ENCODE data around the gene PTGER2. TPM values are rescaled to one million over a fixed set of nuclear protein-coding genes. Genes with fewer than 3 reads are reported as not detected.

PTGER2 gene
- total and polyA plus RNA-seq, 2 of the 8 experiments (the other 6 are each of a cell fraction or from before 2014, with no cell fraction given) = 1.2 TPM

DNA sequence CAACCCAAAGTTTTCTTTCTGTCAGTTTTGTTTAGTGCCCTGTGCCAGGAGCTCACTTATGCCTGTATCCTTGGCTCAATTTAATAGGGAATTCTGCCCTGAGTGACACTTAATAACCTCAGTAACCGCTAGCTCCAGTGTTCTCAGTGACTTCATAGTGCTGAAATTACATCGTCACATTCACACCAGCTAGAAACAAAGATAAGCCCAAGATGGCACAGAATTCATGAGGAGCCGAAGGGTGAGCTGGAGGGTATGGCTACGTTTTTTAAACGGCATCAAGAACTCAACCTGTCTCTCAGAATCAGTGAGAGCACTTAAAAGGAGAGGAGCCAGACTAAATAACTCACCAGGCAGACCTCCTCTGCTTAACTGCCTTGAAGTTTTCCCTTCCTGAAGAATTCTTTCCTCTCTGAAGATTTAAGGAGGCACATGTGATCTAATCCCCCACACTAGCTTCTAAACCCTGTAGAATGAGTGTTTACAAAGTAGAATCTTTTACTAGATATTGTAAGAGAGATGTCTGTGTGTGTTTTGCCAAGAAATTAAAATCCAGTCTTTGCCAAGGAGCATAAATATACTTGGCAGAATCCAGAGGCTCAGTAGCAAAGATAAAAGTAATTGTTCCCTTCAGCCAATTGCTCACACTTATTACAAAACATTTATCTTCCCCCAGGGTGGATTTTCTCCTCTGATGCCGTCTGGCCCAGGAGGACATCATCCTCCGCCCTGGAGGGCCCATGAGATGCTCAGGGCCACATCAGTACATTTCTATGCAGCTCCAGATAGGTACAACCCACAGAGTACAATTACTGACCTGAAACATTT lies 37.3 kb downstream of the PTGER2 start:
- ChIA-PET CTCF (ENCODE audit: partially characterized antibody) (interaction anchor here (1.2 kb wide), 1 partner anchor 45 kb away, joined by 3 read pairs; no protein-coding TSS in a partner anchor), POLR2A (ENCODE audit: partially characterized antibody) (interaction anchor here (1.0 kb wide), 1 partner anchor 48 kb away, joined by 3 read pairs; no protein-coding TSS in a partner anchor)
- FAIRE-seq = no peak
- no peaks in the 10 kb centered on the region for H3K9me3 ChIP-seq (ENCODE audit: insufficient read depth in 2 of 2, low read depth in 1 of 2, low read length in 1 of 2)
- H4K91ac ChIP-seq (replicated peaks; ENCODE audit: insufficient read length, low read length) = no peak overlapping the region
- no peak overlapping the region for H2BK15ac ChIP-seq (ENCODE audit: low read length)
- no peak overlapping the region for H2BK5ac ChIP-seq (ENCODE audit: low read depth, low read length)
- no peak for DNase-seq (ENCODE audit: low read depth in 1 of 2, low spot score in 2 of 2)
- H3K56ac ChIP-seq (replicated peaks; ENCODE audit: insufficient read length, low read depth, low read length) = no peak overlapping the region
- 0 out of 2 replicates have a peak, but pooled peaks cover 2% of the 10 kb centered on the region for H3K23me2 ChIP-seq (ENCODE audit: low read depth, low read length)
- H2AK5ac ChIP-seq (ENCODE audit: low read depth, low read length) = no peak overlapping the region
- no peak overlapping the region for H4K5ac ChIP-seq (ENCODE audit: insufficient read length, low read depth, low read length)
- 94% methylated on average over 7 of the region's 7 CpGs; no CpG with 5 or more reads in 1 of the 2 experiments for WGBS, 2 experiments (ENCODE audit: extremely low coverage in 1 of 2, insufficient coverage in 1 of 2, insufficient read length in 1 of 2, insufficient replicate concordance in 2 of 2, low coverage in 1 of 2, low lambda C conversion rate in 2 of 2, missing lambda C conversion rate in 1 of 2)
- no peak overlapping the region for H3K9ac ChIP-seq (replicated peaks in 1 of 4; ENCODE audit: extremely low read depth in 1 of 4, low read depth in 3 of 4, low read length in 3 of 4)
- H3K4me3 ChIP-seq (ENCODE audit: extremely low read depth in 1 of 4, insufficient read depth in 2 of 4, low read depth in 3 of 4, low read length in 4 of 4) = no peak overlapping the region
- no peaks in the 10 kb centered on the region for H3K79me1 ChIP-seq (ENCODE audit: low read depth, low read length)
- no peak overlapping the region for H3K27ac ChIP-seq (ENCODE audit: low read depth, low read length)
- H3K18ac ChIP-seq (ENCODE audit: extremely low read depth, low read length) = no peak overlapping the region
- H2BK12ac ChIP-seq (ENCODE audit: low read depth, low read length) = no peak overlapping the region
- no peaks in the 10 kb centered on the region for H3K79me2 ChIP-seq (ENCODE audit: control insufficient read depth in 1 of 2, insufficient read depth in 2 of 2, low read length in 2 of 2)
- H3K14ac ChIP-seq (ENCODE audit: insufficient read length) = no peak overlapping the region
- no peak overlapping the region for H3K4me2 ChIP-seq (ENCODE audit: insufficient read depth in 1 of 2, low read depth in 2 of 2, low read length in 2 of 2)
- H2BK20ac ChIP-seq (ENCODE audit: low read length) = no peak overlapping the region
- no peaks in the 10 kb centered on the region for H3K4me1 ChIP-seq (replicated peaks in 1 of 4; ENCODE audit: control insufficient read depth in 3 of 4, insufficient read depth in 4 of 4, low read length in 3 of 4)
- H3K36me3 ChIP-seq (ENCODE audit: control insufficient read depth in 2 of 4, insufficient read depth in 4 of 4, low read length in 3 of 4) = no peaks in the 10 kb centered on the region
- H3K27me3 ChIP-seq (replicated peaks in 1 of 4; ENCODE audit: control insufficient read depth in 3 of 4, extremely low read depth in 1 of 4, insufficient read depth in 3 of 4, low read length in 3 of 4) = no peaks in the 10 kb centered on the region
- peak overlapping the region; percentile 36; the same call in 1 of the 2 replicates for H2AFZ ChIP-seq (ENCODE audit: low read length)
- H2BK120ac ChIP-seq (replicated peaks; ENCODE audit: low read depth, low read length) = no peak overlapping the region
- H3K4ac ChIP-seq (replicated peaks; ENCODE audit: insufficient read length, low read depth, low read length) = no peak overlapping the region
- no peak overlapping the region for H4K8ac ChIP-seq (ENCODE audit: extremely low read depth, insufficient read depth, low read length)
- H3K23ac ChIP-seq (ENCODE audit: insufficient read length) = no peak overlapping the region
- no peaks in the 10 kb centered on the region for H4K20me1 ChIP-seq (replicated peaks in 1 of 2; ENCODE audit: control insufficient read depth in 1 of 2, insufficient read depth in 2 of 2, low read length in 2 of 2)
- no peak for TF ChIP-seq CHD1 (IDR thresholded peaks at IDR 0.05; ENCODE audit: low read depth, low read length)
- no peak for TF ChIP-seq POLR2AphosphoS5 (IDR thresholded peaks at IDR 0.05; ENCODE audit: low read depth, low read length)
- TF ChIP-seq CTBP2 (IDR thresholded peaks at IDR 0.05; ENCODE audit: borderline replicate concordance, insufficient read depth, insufficient read length, low read length) = no peak
- TF ChIP-seq SRF (IDR thresholded peaks at IDR 0.05; ENCODE audit: low read depth, low read length) = no peak
- no peak for TF ChIP-seq EGR1 (IDR thresholded peaks at IDR 0.05; ENCODE audit: borderline replicate concordance, low read depth, low read length)
- TF ChIP-seq SP1 (IDR thresholded peaks at IDR 0.05; ENCODE audit: low read depth, low read length) = no peak
- no peak for TF ChIP-seq MAFK (IDR thresholded peaks at IDR 0.05; ENCODE audit: low read depth, low read length)
- no peak for TF ChIP-seq BACH1 (IDR thresholded peaks at IDR 0.05; ENCODE audit: low read length)
- TF ChIP-seq, protein P1, sequence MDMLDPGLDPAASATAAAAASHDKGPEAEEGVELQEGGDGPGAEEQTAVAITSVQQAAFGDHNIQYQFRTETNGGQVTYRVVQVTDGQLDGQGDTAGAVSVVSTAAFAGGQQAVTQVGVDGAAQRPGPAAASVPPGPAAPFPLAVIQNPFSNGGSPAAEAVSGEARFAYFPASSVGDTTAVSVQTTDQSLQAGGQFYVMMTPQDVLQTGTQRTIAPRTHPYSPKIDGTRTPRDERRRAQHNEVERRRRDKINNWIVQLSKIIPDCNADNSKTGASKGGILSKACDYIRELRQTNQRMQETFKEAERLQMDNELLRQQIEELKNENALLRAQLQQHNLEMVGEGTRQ (IDR thresholded peaks at IDR 0.05; ENCODE audit: low read length) = no peak
- TF ChIP-seq PHF8 (conservative IDR thresholded peaks at IDR 0.05; ENCODE audit: low read depth, low read length) = no peak
- no peak for TF ChIP-seq ZNF274 (IDR thresholded peaks at IDR 0.05; ENCODE audit: borderline replicate concordance, extremely low read depth, low read length)
- no peak for TF ChIP-seq NRF1 (IDR thresholded peaks at IDR 0.05; ENCODE audit: low read depth, low read length)
